ENCODE data around the gene NOTUM. TPM values are rescaled to one million over a fixed set of nuclear protein-coding genes. Genes with fewer than 3 reads are reported as not detected.

Gene NOTUM
- total RNA-seq (2014; rRNA removed; shearing (Covaris generic)): 2.5 and 4.5 TPM in 2 replicates

GRCh38 chr17:81961087-81961511 lies at the start of gene NOTUM:
Gene NOTUM, minus strand, starts transcription at chr17:81961187. Its CDS starts 278 bp downstream, at chr17:81960909.
- no peak for DNase-seq (ENCODE audit: low spot score)
- in situ Hi-C loops (cut with HindIII; ENCODE audit: low sequenced_read_pairs): no loop called here

DNA sequence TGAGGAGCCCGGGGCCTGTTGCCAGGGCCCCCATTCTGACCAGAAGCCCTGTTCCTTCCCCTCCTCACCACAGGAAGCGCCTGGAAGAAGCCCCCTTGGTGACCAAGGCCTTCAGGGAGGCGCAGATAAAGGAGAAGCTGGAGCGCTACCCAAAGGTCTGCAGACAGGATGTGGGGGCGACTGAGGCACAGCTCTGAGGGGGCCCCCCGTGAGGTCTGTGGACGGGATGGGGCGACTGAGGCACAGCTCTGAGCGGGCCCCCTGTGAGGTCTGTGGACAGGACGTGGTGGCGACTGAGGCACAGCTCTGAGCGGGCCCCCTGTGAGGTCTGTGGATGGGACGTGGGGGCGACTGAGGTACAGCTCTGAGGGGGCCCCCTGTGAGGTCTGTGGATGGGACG lies 48.4 kb upstream of the NOTUM start:
- in situ Hi-C loops (cut with HindIII; ENCODE audit: low sequenced_read_pairs): no loop called here
- DNase-seq (ENCODE audit: low spot score): no peak

DNA sequence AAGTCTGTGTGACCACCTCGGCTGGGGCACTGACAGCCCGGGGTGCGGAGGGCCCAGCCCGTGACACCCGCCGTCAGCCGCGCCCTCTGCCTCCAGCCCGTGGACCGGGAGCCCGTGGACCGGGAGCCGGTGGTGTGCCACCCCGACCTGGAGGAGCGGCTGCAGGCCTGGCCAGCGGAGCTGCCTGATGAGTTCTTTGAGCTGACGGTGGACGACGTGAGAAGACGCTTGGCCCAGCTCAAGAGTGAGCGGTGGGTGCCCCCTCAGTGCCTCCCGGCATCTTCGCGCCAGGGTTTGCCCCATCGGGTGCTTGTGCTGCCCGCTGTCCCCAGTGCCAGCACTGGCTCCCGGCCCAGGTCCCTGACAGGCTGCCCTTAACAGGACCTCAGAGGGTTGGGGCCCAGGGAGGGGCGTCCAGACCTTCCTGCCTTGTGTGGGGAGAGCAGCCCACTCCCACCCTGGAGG lies 48.0 kb upstream of the NOTUM start:
- in situ Hi-C loops (cut with HindIII; ENCODE audit: low sequenced_read_pairs): no loop called here

GRCh38 chr17:82008258-82008940 lies 47.4 kb upstream of the NOTUM start:
- in situ Hi-C loops (cut with HindIII; ENCODE audit: low sequenced_read_pairs): no loop called here
- no peak for DNase-seq (ENCODE audit: low spot score)

More for the DNA sequence above, 48.0 kb upstream of the NOTUM start:
- DNase-seq (ENCODE audit: low spot score): no peak

- peak; percentile 29 for DNase-seq (ENCODE audit: low spot score)
- in situ Hi-C loops (cut with HindIII; ENCODE audit: low sequenced_read_pairs): no loop called here
Observed at GRCh38 chr17:82007495-82008257, 46.7 kb upstream of the NOTUM start.

DNA sequence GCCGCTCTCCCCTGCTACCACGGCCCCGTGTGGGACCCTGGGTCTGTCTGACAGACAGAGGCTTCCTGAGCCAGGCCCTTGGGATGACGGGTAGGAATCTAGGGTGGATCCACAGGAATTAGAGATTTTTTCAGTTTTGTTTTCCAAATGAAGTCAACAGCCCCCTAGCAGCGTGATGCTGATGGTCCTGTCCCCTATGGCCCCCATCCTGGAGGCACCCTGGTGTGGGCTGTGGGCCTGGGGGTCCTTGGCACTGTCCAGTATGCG lies 46.2 kb upstream of the NOTUM start:
- in situ Hi-C loops (cut with HindIII; ENCODE audit: low sequenced_read_pairs): no loop called here
- no peak for DNase-seq (ENCODE audit: low spot score)

- peak; percentile 83 for DNase-seq (ENCODE audit: low spot score)
- in situ Hi-C loops (cut with HindIII; ENCODE audit: low sequenced_read_pairs): no loop called here
Observed at GRCh38 chr17:82006468-82007227, 45.7 kb upstream of the NOTUM start.

DNA sequence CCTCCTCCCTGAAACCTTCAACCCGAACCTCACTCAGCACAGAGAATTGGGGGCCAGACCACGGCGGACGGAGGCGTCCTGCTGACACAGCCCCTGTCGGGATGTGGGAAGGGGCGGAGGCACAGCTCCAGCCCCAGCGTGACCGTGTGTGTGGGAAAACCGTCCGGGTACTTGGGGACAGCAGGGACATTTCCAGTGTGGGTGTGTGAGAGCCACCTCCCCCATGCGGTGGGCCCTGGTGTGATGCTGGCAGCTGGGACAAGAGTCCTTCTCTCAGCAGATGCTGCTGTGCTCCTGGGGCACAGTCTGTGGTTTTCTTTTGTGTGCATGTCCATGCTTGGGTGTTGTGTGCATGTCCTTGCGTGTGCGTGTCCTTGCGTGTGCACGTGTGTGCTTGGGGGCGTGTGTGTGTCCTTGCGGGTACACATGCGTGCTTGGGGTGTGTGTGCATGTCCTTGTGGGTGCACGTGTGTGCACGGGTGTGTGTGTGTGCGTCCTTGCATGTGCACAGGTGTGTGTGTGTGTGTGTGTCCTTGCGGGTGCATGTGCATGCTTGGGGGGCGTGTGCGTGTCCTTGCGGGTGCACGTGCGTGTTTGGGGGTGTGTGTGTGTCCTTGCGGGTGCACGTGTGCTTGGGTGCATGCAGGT lies 44.8 kb upstream of the NOTUM start:
- in situ Hi-C loops (cut with HindIII; ENCODE audit: low sequenced_read_pairs): no loop called here
- no peak for DNase-seq (ENCODE audit: low spot score)

GRCh38 chr17:82004517-82005455 lies 43.8 kb upstream of the NOTUM start:
- no peak for DNase-seq (ENCODE audit: low spot score)
- in situ Hi-C loops (cut with HindIII; ENCODE audit: low sequenced_read_pairs): no loop called here

- peak; percentile 14 for DNase-seq (ENCODE audit: low spot score)
- in situ Hi-C loops (cut with HindIII; ENCODE audit: low sequenced_read_pairs): no loop called here
Observed at GRCh38 chr17:82003411-82004381, 42.7 kb upstream of the NOTUM start.

DNA sequence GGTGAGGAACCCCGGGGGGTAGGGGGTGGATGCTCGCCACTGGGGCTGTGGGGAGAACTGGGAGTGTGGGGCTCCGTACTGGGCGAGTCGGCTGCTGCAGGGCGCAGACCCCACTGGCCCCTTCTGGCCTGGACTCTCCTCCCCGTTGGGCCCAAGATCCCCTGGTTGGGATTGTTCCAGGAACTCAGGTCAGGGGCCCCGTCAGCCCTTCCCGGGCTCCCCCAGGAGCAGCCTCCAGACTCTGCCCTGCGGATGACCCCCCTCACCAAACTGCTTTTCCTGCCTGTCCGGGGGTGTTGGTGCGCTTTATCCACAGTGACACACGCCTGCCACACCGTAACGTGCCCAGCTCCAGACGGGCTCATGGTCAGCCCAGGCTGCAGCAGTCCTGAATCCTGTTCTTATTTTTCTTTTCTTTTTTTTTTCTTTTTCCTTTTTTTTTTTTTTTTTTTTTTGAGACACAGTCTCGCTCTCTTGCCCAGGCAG lies 40.6 kb upstream of the NOTUM start:
- in situ Hi-C loops (cut with HindIII; ENCODE audit: low sequenced_read_pairs): no loop called here
- no peak for DNase-seq (ENCODE audit: low spot score)

GRCh38 chr17:82000803-82001570 lies 40.0 kb upstream of the NOTUM start:
- in situ Hi-C loops (cut with HindIII; ENCODE audit: low sequenced_read_pairs): no loop called here
- no peak for DNase-seq (ENCODE audit: low spot score)

- in situ Hi-C loops (cut with HindIII; ENCODE audit: low sequenced_read_pairs): no loop called here
- DNase-seq (ENCODE audit: low spot score): no peak
Observed at GRCh38 chr17:81999976-82000802, 39.2 kb upstream of the NOTUM start.

DNA sequence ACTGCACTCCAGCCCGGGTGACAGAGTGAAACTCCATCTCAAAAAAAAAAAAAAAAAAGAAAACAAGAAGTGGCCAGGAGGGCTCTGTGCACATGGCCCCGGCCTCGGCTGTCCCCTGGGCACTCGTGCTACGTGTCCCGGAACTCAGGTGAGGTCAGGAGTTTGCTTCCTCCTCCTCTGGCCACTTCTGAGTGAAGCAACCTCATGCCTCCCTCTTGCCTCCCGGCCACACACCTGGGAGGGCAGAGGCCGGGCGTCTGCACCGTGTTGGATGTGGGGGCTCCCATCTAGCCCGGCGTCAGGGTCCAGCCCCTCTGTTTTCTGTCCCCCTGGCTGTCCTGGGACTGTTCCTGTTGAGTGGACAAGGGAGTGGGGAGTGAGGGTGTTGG lies 38.6 kb upstream of the NOTUM start:
- in situ Hi-C loops (cut with HindIII; ENCODE audit: low sequenced_read_pairs): no loop called here
- no peak for DNase-seq (ENCODE audit: low spot score)

DNA sequence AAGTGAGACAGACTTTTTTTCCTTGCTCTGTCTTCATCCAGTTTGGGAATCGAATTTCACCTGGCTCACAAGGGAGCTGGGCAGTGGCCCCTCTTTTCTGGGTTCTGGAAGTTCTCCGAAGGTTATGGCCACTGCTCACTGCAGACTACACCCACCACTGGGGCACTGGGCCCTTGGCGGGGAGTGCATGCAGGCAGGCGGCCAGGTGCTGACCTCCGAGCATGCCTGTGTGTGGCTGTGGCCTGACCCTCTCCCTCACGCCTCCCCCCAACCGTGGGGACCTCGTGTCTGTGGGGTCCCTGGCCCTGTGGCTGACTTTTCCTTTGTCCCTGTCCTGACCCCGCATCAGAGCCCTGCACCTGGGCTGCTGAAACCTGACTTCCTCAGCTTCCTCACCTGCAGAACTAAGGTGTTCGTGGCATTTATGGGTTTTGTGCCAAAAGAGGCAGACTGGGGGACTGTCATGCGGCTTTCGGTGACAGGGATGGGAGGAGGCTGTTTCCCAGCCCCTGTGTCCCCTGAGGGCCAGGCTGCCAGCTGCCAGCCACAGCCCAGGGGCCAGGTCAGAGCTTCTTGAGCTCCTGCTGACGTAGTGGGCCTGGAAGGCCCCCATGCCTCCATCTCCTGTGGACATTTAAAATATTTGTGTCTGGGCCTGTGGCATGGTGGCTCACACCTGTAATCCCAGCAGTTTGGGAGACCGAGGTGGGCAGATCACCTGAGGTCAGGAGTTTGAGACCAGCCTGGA lies 37.9 kb upstream of the NOTUM start:
- no peak for DNase-seq (ENCODE audit: low spot score)
- in situ Hi-C loops (cut with HindIII; ENCODE audit: low sequenced_read_pairs): no loop called here

All from G401 (cell line).